Peyer's patch (tissue), 4 donors: ENCODE results near the gene USP9X.

Experiments used
- CTCF ChIP-seq, 6 experiments: fragments of 450-650 bp in 4 of 6; fragments of 200-600 bp in 2 of 6; sonication (generic) in 1 of 6; IDR thresholded peaks; one replicate each; pipeline ENCODE4 v1.5.1; 2017 to 2019; ENCODE audit warnings: antibody characterized with exemption in 6 of 6, mild to moderate bottlenecking in 3 of 6, moderate library complexity in 1 of 6
- POLR2A ChIP-seq, 2 donors: fragments of 450-650 bp; IDR thresholded peaks; one replicate each; pipeline ENCODE4 v1.5.1; 2017; ENCODE audit warnings: antibody characterized with exemption in 2 of 2, mild to moderate bottlenecking in 2 of 2, moderate library complexity in 2 of 2

- peak; percentile 26 to 68 (median 56) for TF ChIP-seq CTCF (IDR thresholded peaks at IDR 0.05)
- TF ChIP-seq POLR2A (IDR thresholded peaks at IDR 0.05) = no peak
Observed at GRCh38 chrX:41180194-41180908, 95.1 kb downstream of the USP9X start.
